Skeletal muscle satellite cell (primary cell): ENCODE measurements around the gene BORCS5.

ENCODE experiments used
- H3K27me3 ChIP-seq: 2 replicates; pipeline ENCODE4 v1.7.0; 2013; ENCODE audit warnings: low read length; ENCODE audit not compliant: control insufficient read depth, insufficient read depth
- H3K36me3 ChIP-seq: 2 replicates; pipeline ENCODE4 v1.7.0; 2013; ENCODE audit warnings: mild to moderate bottlenecking, control low read depth, low read length; ENCODE audit not compliant: insufficient read depth
- H3K4me1 ChIP-seq: 2 replicates; pipeline ENCODE4 v1.7.0; 2013; ENCODE audit warnings: low read length; ENCODE audit not compliant: control insufficient read depth, insufficient read depth
- H3K4me2 ChIP-seq: 2 replicates; pipeline ENCODE4 v1.7.0; 2013; ENCODE audit warnings: mild to moderate bottlenecking, low read length
- H3K4me3 ChIP-seq: 2 replicates; pipeline ENCODE4 v1.7.0; 2013; ENCODE audit warnings: low read length
- H3K9ac ChIP-seq: 2 replicates; pipeline ENCODE4 v1.7.0; 2013; ENCODE audit warnings: mild to moderate bottlenecking, low read depth, low read length, moderate library complexity
- H3K9me3 ChIP-seq: replicated peaks from 2 replicates; pipeline ENCODE4 v1.7.0; 2013; ENCODE audit warnings: mild to moderate bottlenecking, control low read depth, low read length

Gene BORCS5

GRCh38 chr12:12442548-12443071 is 85.7 kb downstream of the BORCS5 start:
- Histone ChIP-seq H3K9me3 (no peaks in the 10 kb centered on the region), H3K27me3 (no peaks in the 10 kb centered on the region), H3K36me3 (no peaks in the 10 kb centered on the region), H3K4me2 (no peak overlapping the region), H3K4me3 (no peak overlapping the region), H3K4me1 (peaks cover 24% of the 10 kb centered on the region), H3K9ac (no peak overlapping the region)

GRCh38 chr12:12443431-12443878 is 86.6 kb downstream of the BORCS5 start:
- peaks cover 24% of the 10 kb centered on the region for H3K4me1 ChIP-seq

DNA sequence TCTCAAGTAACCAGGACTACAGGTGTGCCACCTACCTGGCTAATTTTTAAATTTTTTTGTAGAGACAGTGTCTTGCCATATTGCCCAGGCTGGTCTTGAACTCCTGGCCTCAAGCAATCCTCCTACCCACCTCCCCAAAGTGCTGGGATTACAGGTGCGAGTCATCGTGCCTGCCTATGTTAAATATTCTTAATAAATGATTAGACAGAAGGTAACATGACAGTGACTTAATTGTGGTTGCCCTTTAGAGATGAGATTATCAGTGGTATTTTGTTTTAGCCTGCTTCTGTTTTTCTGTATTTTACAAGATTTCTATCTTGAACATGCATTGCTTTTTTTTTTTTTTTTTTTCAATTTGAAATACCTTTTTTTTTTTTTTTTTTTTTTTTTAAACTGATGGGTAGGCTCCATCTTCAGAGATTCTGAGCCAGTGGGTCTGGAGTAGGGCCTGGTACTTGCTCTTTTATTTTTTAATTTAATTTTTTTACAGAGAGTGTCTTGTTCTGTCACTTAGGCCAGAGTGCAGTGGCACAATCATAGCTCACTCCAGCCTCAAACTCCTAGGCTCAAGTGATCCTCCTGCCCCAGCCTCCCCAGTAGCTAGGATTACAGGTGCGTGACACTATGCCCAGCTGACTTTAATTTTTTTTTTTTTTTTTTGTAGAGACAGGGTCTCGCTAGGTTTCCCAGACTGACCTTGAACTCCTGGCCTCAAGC is 88.4 kb downstream of the BORCS5 start:
- Histone ChIP-seq H3K36me3 (no peaks in the 10 kb centered on the region), H3K4me1 (peaks cover 29% of the 10 kb centered on the region), H3K9me3 (no peaks in the 10 kb centered on the region), H3K4me3 (no peak overlapping the region), H3K4me2 (no peak overlapping the region), H3K27me3 (no peaks in the 10 kb centered on the region), H3K9ac (no peak overlapping the region)

More at GRCh38 chr12:12443431-12443878, 86.6 kb downstream of the BORCS5 start:
- Histone ChIP-seq H3K9me3 (no peaks in the 10 kb centered on the region), H3K9ac (no peak overlapping the region), H3K4me3 (no peak overlapping the region), H3K36me3 (no peaks in the 10 kb centered on the region), H3K27me3 (no peaks in the 10 kb centered on the region), H3K4me2 (no peak overlapping the region)

DNA sequence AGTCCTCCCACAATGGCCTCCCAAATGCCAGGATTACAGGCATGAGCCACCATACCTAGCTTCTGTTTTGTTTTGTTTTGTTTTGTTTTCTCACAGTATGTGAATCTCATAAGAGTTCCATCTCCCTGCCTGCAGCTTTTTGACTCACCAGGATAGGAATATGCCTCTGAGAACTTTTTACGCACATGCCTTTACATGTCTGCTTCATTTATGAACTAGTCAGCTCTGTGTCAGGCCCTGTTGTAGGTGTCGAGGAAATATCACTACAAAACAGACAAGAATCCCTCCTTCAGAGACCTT is 89.0 kb downstream of the BORCS5 start:
- H3K4me1 ChIP-seq = peaks cover 29% of the 10 kb centered on the region
- H3K27me3 ChIP-seq = no peaks in the 10 kb centered on the region
- no peak overlapping the region for H3K9ac ChIP-seq
- H3K36me3 ChIP-seq = no peaks in the 10 kb centered on the region
- H3K9me3 ChIP-seq = no peaks in the 10 kb centered on the region
- H3K4me2 ChIP-seq = no peak overlapping the region
- no peak overlapping the region for H3K4me3 ChIP-seq

DNA sequence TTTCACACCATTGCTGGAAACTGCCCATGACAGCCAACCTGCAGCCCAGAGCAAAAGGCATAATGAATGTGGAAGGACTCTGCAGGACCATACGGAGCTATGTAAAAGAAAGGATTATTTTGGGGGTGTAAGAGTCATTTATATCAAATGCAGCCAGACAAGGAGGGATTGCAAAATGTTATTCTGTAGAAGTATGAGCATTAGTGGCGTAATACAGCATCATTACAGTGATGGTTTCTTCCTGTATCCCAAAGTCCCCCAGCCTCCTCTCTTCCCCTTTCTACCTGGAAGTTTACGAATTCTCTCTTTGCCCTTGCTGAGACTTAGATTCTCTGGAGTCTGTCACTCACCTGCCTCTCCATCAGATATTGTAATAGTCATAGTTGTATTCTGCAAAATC is 89.9 kb downstream of the BORCS5 start:
- H3K4me1 ChIP-seq = peaks cover 27% of the 10 kb centered on the region
- H3K27me3 ChIP-seq = no peaks in the 10 kb centered on the region
- no peaks in the 10 kb centered on the region for H3K9me3 ChIP-seq
- H3K4me3 ChIP-seq = no peak overlapping the region
- H3K9ac ChIP-seq = no peak overlapping the region
- no peaks in the 10 kb centered on the region for H3K36me3 ChIP-seq
- H3K4me2 ChIP-seq = no peak overlapping the region

- peaks cover 22% of the 10 kb centered on the region for H3K4me1 ChIP-seq
- no peaks in the 10 kb centered on the region for H3K27me3 ChIP-seq
- no peaks in the 10 kb centered on the region for H3K36me3 ChIP-seq
- H3K4me2 ChIP-seq = no peak overlapping the region
- no peak overlapping the region for H3K4me3 ChIP-seq
- no peaks in the 10 kb centered on the region for H3K9me3 ChIP-seq
- no peak overlapping the region for H3K9ac ChIP-seq
These were observed 90.4 kb downstream of the BORCS5 start for GRCh38 chr12:12447236-12447635.

- Histone ChIP-seq H3K4me3 (no peak overlapping the region), H3K9ac (no peak overlapping the region), H3K4me1 (peaks cover 16% of the 10 kb centered on the region), H3K4me2 (no peak overlapping the region), H3K36me3 (no peaks in the 10 kb centered on the region), H3K9me3 (no peaks in the 10 kb centered on the region), H3K27me3 (no peaks in the 10 kb centered on the region)
These were observed 91.0 kb downstream of the BORCS5 start for GRCh38 chr12:12447837-12448236.

GRCh38 chr12:12449533-12450025 is 92.7 kb downstream of the BORCS5 start:
- Histone ChIP-seq H3K27me3 (no peaks in the 10 kb centered on the region), H3K4me1 (peaks cover 5% of the 10 kb centered on the region), H3K36me3 (no peaks in the 10 kb centered on the region), H3K4me2 (no peak overlapping the region), H3K4me3 (no peak overlapping the region), H3K9ac (no peak overlapping the region), H3K9me3 (no peaks in the 10 kb centered on the region)

DNA sequence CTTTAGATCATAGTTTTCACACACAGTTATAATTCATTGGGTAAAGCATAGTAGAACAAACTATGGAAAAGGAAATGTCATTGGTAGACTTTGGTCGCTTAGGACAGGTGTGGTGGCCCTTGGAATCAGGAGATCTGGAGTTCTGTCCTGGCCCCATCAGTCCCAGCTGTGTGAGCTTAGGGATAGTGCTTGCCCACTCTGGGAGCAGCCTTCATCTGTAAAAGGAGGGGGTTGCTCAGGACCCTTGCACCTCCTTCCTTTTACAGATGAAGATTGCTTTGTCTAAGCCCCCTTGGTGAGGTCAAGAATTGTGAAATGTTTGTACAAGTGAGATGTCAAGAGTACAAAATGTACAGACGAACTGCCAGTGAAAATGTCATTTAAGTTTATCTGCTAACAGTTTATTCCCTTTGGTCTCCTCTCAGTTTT is 93.2 kb downstream of the BORCS5 start:
- no peaks in the 10 kb centered on the region for H3K27me3 ChIP-seq
- no peak overlapping the region for H3K9ac ChIP-seq
- H3K4me3 ChIP-seq = no peak overlapping the region
- no peaks in the 10 kb centered on the region for H3K9me3 ChIP-seq
- H3K36me3 ChIP-seq = no peaks in the 10 kb centered on the region
- peaks cover 5% of the 10 kb centered on the region for H3K4me1 ChIP-seq
- no peak overlapping the region for H3K4me2 ChIP-seq

DNA sequence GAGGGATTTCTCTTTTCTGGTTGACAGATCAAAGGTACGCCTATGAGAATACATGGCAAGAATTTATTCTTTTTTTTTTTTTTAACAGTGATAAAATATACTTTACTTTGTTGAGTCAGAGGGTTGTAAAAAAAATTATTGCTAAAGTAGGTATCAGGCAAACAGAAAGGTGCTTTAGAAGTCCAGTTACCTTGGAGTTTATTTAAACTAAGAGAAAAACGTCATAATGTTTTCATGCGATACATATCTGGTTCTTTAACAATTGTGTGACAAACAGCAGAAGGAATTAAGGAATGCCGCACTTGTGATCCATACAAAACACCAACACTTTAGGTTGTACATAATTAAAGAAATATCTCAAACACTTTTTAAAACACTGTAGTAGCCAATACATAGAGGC is 94.2 kb downstream of the BORCS5 start:
- Histone ChIP-seq H3K4me1 (peaks cover 5% of the 10 kb centered on the region), H3K36me3 (no peaks in the 10 kb centered on the region), H3K4me3 (no peak overlapping the region), H3K4me2 (no peak overlapping the region), H3K27me3 (no peaks in the 10 kb centered on the region), H3K9me3 (no peaks in the 10 kb centered on the region), H3K9ac (no peak overlapping the region)

DNA sequence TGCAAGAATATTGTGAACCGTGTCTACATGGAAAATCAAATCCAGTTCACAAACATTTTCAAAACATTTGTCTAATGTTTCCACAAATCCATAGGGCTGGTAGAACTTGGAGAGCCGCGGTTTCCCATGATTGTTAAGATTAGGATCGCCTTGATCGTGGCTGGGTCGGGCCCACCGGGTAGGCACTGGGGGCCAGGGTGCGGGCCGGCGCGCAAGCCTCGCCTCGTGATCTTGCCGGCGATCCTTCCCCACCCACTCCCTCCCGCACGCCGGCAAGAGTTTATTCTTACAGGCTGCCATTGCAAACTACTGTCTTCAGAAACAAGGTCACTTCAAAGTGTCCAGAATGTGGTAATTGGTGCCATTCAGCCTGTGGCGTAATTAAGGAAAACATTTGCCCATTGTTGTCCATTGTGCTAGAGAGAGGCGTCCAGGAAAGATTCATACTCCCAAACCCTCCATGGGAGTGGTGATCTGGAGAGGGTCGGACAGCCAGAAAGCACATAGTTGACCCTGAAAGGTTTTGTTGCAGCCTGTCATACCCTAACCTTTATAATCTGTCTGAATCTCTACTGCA is 95.5 kb downstream of the BORCS5 start:
- Histone ChIP-seq H3K9ac (no peak overlapping the region), H3K36me3 (no peaks in the 10 kb centered on the region), H3K9me3 (no peaks in the 10 kb centered on the region), H3K4me3 (no peak overlapping the region), H3K4me2 (no peak overlapping the region), H3K27me3 (no peaks in the 10 kb centered on the region), H3K4me1 (peaks cover 5% of the 10 kb centered on the region)

DNA sequence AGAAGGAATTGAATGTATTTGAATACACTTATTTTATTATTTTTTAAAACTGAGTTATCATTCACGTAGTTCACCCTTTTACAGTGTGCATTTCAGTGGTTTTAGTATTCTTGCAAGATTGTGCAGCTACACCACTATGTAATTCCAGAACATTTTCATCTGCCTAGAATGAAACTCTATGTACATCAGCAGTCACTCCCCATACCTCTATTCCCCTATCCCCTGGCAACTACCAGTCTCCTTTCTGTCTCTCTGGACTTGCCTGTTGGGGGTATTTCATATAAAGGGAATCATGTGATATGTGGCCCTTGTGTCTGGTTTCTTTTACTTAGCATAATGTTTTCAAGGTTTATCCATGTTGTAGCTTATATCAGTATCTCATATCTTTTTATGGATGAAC is 96.8 kb downstream of the BORCS5 start:
- Histone ChIP-seq H3K9ac (no peak overlapping the region), H3K36me3 (no peaks in the 10 kb centered on the region), H3K9me3 (no peaks in the 10 kb centered on the region), H3K4me3 (no peak overlapping the region), H3K4me1 (peaks cover 5% of the 10 kb centered on the region), H3K4me2 (no peak overlapping the region), H3K27me3 (no peaks in the 10 kb centered on the region)
